GM10266 (cell line): ENCODE data around the gene FAM240A.

Experiments used
- DNase-seq: peaks from one replicate; pipeline ENCODE4 v3.0.0; 2012; ENCODE audit errors: extremely low spot score
- CTCF ChIP-seq: IDR thresholded peaks from 2 replicates; pipeline ENCODE4 v1.5.1; 2012; ENCODE audit warnings: mild to moderate bottlenecking, low read depth; ENCODE audit not compliant: control insufficient read depth, insufficient read depth; ENCODE audit errors: missing control alignments

Gene FAM240A

GRCh38 chr3:46593979-46594378 is 18.3 kb upstream of the FAM240A start:
- TF ChIP-seq CTCF = no peak
- DNase-seq = no peak

GRCh38 chr3:46594723-46595122 is 17.6 kb upstream of the FAM240A start:
- no peak for DNase-seq
- no peak for TF ChIP-seq CTCF

GRCh38 chr3:46595819-46596314 is 16.5 kb upstream of the FAM240A start:
- no peak for DNase-seq
- TF ChIP-seq CTCF = no peak

GRCh38 chr3:46599590-46599989 is 12.7 kb upstream of the FAM240A start:
- no peak for DNase-seq
- TF ChIP-seq CTCF = no peak

GRCh38 chr3:46603446-46604046 is 8.8 kb upstream of the FAM240A start:
- no peak for DNase-seq
- no peak for TF ChIP-seq CTCF

GRCh38 chr3:46604127-46604526 is 8.2 kb upstream of the FAM240A start:
- TF ChIP-seq CTCF = no peak
- no peak for DNase-seq

- no peak for DNase-seq
- TF ChIP-seq CTCF = no peak
These were observed 4.7 kb upstream of the FAM240A start for GRCh38 chr3:46607603-46608028.
